GM12874 (cell line): ENCODE measurements around the gene TAF6L.
A peak's percentile ranks its signal among the peaks of the same experiment; 100 is the strongest.

Experiments used
- TF ChIP-seq, protein P1 (sequence below): IDR thresholded peaks from 2 replicates; pipeline ENCODE4 v1.5.1; 2011; ENCODE audit warnings: low read depth, mild to moderate bottlenecking, control low read depth, low read length, moderate library complexity; ENCODE audit not compliant: insufficient read depth

Gene TAF6L

GRCh38 chr11:62792202-62792575 is 21.0 kb downstream of the TAF6L start:
- TF ChIP-seq, protein P1, sequence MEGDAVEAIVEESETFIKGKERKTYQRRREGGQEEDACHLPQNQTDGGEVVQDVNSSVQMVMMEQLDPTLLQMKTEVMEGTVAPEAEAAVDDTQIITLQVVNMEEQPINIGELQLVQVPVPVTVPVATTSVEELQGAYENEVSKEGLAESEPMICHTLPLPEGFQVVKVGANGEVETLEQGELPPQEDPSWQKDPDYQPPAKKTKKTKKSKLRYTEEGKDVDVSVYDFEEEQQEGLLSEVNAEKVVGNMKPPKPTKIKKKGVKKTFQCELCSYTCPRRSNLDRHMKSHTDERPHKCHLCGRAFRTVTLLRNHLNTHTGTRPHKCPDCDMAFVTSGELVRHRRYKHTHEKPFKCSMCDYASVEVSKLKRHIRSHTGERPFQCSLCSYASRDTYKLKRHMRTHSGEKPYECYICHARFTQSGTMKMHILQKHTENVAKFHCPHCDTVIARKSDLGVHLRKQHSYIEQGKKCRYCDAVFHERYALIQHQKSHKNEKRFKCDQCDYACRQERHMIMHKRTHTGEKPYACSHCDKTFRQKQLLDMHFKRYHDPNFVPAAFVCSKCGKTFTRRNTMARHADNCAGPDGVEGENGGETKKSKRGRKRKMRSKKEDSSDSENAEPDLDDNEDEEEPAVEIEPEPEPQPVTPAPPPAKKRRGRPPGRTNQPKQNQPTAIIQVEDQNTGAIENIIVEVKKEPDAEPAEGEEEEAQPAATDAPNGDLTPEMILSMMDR = no peak

DNA sequence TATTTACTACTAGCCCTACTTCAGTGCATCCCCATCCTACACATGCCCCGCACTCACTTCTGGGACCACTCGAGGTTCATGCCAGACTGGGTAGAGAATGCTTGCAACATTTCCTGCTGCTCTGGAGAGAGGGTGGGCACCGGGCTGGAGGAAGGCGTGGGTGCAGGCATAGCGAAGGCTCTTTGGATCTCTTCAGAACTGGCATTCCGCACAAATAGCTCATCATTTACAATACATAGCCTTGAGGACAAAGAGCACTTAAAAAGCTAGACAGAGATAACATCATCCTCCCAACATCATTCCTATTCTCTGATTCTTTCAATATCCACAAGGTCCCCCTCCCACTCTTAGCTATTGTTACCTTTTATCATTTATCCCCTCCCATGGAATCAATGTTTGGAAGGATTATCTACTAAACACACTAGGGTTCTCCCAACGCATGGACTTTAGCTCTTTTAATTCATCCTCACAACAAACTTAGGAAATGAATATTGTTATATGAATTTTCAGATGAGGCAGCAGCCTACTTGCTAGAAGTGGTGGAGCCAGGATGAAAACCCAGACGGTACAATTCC is 23.1 kb downstream of the TAF6L start:
- TF ChIP-seq, protein P1 = no peak

- TF ChIP-seq, protein P1 = no peak
Observed at GRCh38 chr11:62796281-62796680, 25.1 kb downstream of the TAF6L start.

GRCh38 chr11:62799486-62799885 is 28.3 kb downstream of the TAF6L start:
- TF ChIP-seq, protein P1 = no peak

DNA sequence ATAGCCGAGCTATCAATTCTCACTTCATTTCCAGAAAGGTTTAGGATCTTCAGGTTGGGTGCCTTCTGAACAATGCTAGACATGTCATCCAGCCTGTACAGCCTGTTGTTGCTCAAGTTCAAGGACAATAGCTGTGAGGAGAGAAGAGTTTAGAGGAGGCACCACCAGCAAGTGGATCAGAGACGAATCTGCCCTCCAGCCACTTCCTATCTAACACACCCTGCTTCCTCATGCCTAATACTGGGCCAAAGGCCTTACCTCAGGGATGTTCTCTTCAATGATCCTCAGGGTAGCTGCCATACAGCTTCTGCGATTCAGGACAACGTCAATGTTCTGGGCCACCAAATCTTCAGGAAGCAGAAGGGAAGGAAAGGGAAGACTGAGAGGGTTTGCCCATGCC is 29.9 kb downstream of the TAF6L start:
- TF ChIP-seq, protein P1 = no peak

- TF ChIP-seq, protein P1 = no peak
Observed at GRCh38 chr11:62804310-62805075, 33.3 kb downstream of the TAF6L start.

- TF ChIP-seq, protein P1 = 0 out of 2 replicates have a peak, but pooled peaks have one; percentile 20
Observed at GRCh38 chr11:62805076-62805892, 34.1 kb downstream of the TAF6L start, which contains the start of gene NXF1. Gene NXF1, minus strand, starts transcription at chr11:62805440. Its CDS starts 84 bp downstream, at chr11:62805356.
